Liver (tissue), 9 donors: ENCODE results near the gene STK40. TPM values are rescaled to one million over a fixed set of nuclear protein-coding genes. Genes with fewer than 3 reads are reported as not detected.

ENCODE experiments used
- DNase-seq: peaks from one replicate; pipeline ENCODE4 v3.0.0-alpha.2; 2017; ENCODE audit warnings: low spot score
- H3K27ac ChIP-seq, 2 donors: one replicate each; pipeline ENCODE4 v1.7.0; 2013; ENCODE audit warnings: inconsistent platforms in 2 of 2, low read length in 2 of 2, control low read depth in 1 of 2, low read depth in 1 of 2, mild to moderate bottlenecking in 1 of 2
- H3K27me3 ChIP-seq, 4 donors: one replicate each; pipeline versions ENCODE4 v1.6.1 to v1.7.0; 2013; ENCODE audit warnings: low read length in 3 of 4, inconsistent platforms in 1 of 4, mild to moderate bottlenecking in 1 of 4, moderate library complexity in 1 of 4; ENCODE audit not compliant: control insufficient read depth in 4 of 4, insufficient read depth in 4 of 4
- H3K36me3 ChIP-seq, 4 donors: one replicate each; pipeline versions ENCODE4 v1.6.1 to v1.7.0; 2013; ENCODE audit warnings: low read length in 3 of 4, mild to moderate bottlenecking in 3 of 4, low read depth in 1 of 4, moderate library complexity in 1 of 4; ENCODE audit not compliant: control insufficient read depth in 4 of 4, insufficient read depth in 3 of 4
- H3K4me1 ChIP-seq, 4 donors: one replicate each; pipeline versions ENCODE4 v1.6.1 to v1.7.0; 2013; ENCODE audit warnings: low read length in 3 of 4, mild to moderate bottlenecking in 3 of 4, moderate library complexity in 1 of 4; ENCODE audit not compliant: control insufficient read depth in 4 of 4, insufficient read depth in 4 of 4
- H3K4me3 ChIP-seq, 3 donors: one replicate each; pipeline versions ENCODE4 v1.6.1 to v1.7.0; 2013; ENCODE audit warnings: low read length in 3 of 3, control low read depth in 1 of 3, low read depth in 1 of 3, mild to moderate bottlenecking in 1 of 3
- H3K9ac ChIP-seq, 2 donors: one replicate each; pipeline ENCODE4 v1.7.0; 2013; ENCODE audit warnings: low read length in 2 of 2, mild to moderate bottlenecking in 2 of 2, moderate library complexity in 2 of 2, control low read depth in 1 of 2, low read depth in 1 of 2
- H3K9me3 ChIP-seq, 4 donors: one replicate each; pipeline versions ENCODE4 v1.6.1 to v1.7.0; 2013; ENCODE audit warnings: low read length in 3 of 4; ENCODE audit not compliant: control insufficient read depth in 4 of 4
- EGR1 ChIP-seq, 2 donors: IDR thresholded peaks; 2 replicates each; pipeline ENCODE4 v1.6.1; 2016 to 2018; ENCODE audit warnings: antibody characterized with exemption in 2 of 2, low read depth in 2 of 2
- FOXA1 ChIP-seq: IDR thresholded peaks from 2 replicates; pipeline ENCODE4 v1.6.1; 2016; ENCODE audit warnings: antibody characterized with exemption
- FOXA2 ChIP-seq: IDR thresholded peaks from 2 replicates; pipeline ENCODE4 v1.6.1; 2016; ENCODE audit warnings: antibody characterized with exemption
- GABPA ChIP-seq, 2 donors: IDR thresholded peaks in 1 of 2; conservative IDR thresholded peaks in 1 of 2; 2 replicates each; pipeline ENCODE4 v1.6.1; 2016; ENCODE audit warnings: antibody characterized with exemption in 2 of 2, mild to moderate bottlenecking in 1 of 2, moderate library complexity in 1 of 2
- HNF4A ChIP-seq, 2 donors: conservative IDR thresholded peaks; 2 replicates each; pipeline ENCODE4 v1.6.1; 2016; ENCODE audit warnings: antibody characterized with exemption in 2 of 2, mild to moderate bottlenecking in 2 of 2
- HNF4G ChIP-seq: IDR thresholded peaks from 2 replicates; pipeline ENCODE4 v1.6.1; 2016; ENCODE audit warnings: antibody characterized with exemption
- JUND ChIP-seq, 2 donors: IDR thresholded peaks; 2 replicates each; pipeline ENCODE4 v1.6.1; 2016; ENCODE audit warnings: antibody characterized with exemption in 2 of 2
- NR2F2 ChIP-seq: IDR thresholded peaks from 2 replicates; pipeline ENCODE4 v1.6.1; 2016; ENCODE audit warnings: antibody characterized with exemption
- RAD21 ChIP-seq, 2 donors: IDR thresholded peaks; 2 replicates each; pipeline ENCODE4 v1.6.1; 2016; ENCODE audit warnings: antibody characterized with exemption in 2 of 2, mild to moderate bottlenecking in 2 of 2
- RXRA ChIP-seq, 2 donors: IDR thresholded peaks; 2 replicates each; pipeline ENCODE4 v1.6.1; 2017 to 2018; ENCODE audit warnings: antibody characterized with exemption in 2 of 2, mild to moderate bottlenecking in 1 of 2
- SP1 ChIP-seq: IDR thresholded peaks from 2 replicates; pipeline ENCODE4 v1.6.1; 2018; ENCODE audit warnings: antibody characterized with exemption, mild to moderate bottlenecking
- TAF1 ChIP-seq: conservative IDR thresholded peaks from 2 replicates; pipeline ENCODE4 v1.6.1; 2016; ENCODE audit warnings: antibody characterized with exemption, mild to moderate bottlenecking
- YY1 ChIP-seq: IDR thresholded peaks from 2 replicates; pipeline ENCODE4 v1.6.1; 2016; ENCODE audit warnings: antibody characterized with exemption, mild to moderate bottlenecking
- WGBS: extraction: QIAGEN DNeasy Blood & Tissue Kit; methylation state at CpG from one replicate; pipeline ENCODE4 v1.1.7; 2013; 5-methylcytosine and 5-hydroxymethylcytosine counted together
- polyA plus RNA-seq, 2 donors: library from polyadenylated mRNA; stranded (reverse) in 1 of 2; unstranded in 1 of 2; fragments of 200-250 nt in 1 of 2; fragments of >200 nt in 1 of 2; fragmentation: Nextera tagmentation in 1 of 2; extraction: Ambion mirVana in 1 of 2; gene quantifications; one replicate each; pipeline versions ENCODE4 v1.2.1 to v1.2.3, GENCODE V29; 2013 to 2015
- total RNA-seq, 2 donors: library from RNA; depleted of rRNA; stranded (reverse); fragments of >200 nt; gene quantifications; one replicate each; pipeline ENCODE4 v1.2.3, GENCODE V29; 2014
- TF ChIP-seq, protein P1 (sequence below): IDR thresholded peaks from 2 replicates; pipeline ENCODE4 v1.6.1; 2016; ENCODE audit warnings: antibody characterized with exemption
- TF ChIP-seq, protein P2 (sequence below): fragments of 150-350 bp; IDR thresholded peaks from 2 replicates; pipeline ENCODE4 v1.5.1; 2017; ENCODE audit warnings: improper control_type of control experiment, low read depth, low read length; ENCODE audit not compliant: missing input control
- TF ChIP-seq, protein P3 (sequence below): IDR thresholded peaks from 2 replicates; pipeline ENCODE4 v1.6.1; 2016; ENCODE audit warnings: antibody characterized with exemption, mild to moderate bottlenecking
- TF ChIP-seq, protein P4 (sequence below): IDR thresholded peaks from 2 replicates; pipeline ENCODE4 v1.6.1; 2016; ENCODE audit warnings: antibody characterized with exemption
- TF ChIP-seq, protein P5 (sequence below): IDR thresholded peaks from 2 replicates; pipeline ENCODE4 v1.6.1; 2016; ENCODE audit warnings: antibody characterized with exemption
- donor health status: healthy.
- donor health status: healthy.
- donor health status: healthy.
- donor health status: healthy.
- donor health status: healthy.

The STK40 gene, protein sequence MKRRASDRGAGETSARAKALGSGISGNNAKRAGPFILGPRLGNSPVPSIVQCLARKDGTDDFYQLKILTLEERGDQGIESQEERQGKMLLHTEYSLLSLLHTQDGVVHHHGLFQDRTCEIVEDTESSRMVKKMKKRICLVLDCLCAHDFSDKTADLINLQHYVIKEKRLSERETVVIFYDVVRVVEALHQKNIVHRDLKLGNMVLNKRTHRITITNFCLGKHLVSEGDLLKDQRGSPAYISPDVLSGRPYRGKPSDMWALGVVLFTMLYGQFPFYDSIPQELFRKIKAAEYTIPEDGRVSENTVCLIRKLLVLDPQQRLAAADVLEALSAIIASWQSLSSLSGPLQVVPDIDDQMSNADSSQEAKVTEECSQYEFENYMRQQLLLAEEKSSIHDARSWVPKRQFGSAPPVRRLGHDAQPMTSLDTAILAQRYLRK
- total RNA-seq (10 to 100 TPM; 21.6 to 22.3 TPM), polyA plus RNA-seq (10 to 100 TPM; 13.0 to 26.8 TPM)

DNA sequence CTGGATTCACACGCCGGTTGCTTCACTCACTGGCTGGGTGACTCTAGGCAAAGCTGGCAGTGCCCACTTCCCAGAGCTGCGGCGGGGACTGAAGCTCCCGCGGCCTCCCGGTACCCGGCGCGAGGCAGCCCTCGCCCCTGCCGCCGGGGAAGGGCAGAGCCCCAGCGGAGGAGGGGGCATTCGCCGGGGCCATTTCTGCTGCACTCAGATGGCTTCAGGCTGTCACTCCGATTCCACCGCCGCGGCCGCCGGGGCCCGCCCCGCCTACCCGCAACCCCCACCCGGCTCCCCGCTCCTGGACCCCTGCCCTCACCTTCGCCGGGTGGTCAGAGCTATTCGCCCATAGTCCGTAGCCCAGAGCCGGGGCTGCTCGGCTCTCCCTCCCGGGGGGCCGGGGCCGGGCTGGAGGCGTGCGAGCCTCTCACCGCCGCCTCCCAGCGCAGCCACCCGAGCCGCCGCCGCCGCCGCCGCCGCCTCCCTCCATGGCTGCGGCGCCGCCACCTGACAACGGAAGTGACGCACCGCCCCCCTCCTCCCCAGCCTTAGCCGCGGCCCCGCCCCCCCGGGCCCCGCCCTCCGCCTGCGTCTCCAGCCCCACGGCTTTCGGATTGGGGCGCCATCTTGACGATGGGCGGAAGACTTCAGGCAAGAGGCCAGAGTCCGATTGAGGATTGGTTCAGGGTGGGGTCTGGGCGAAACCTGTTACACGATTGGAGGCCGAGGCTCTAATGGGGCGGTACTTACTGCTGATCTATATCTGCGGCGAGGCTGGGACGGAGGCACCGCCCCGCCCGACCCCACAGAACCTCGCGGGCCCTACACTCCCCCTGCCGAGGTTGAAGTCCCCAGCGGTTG lies at the start of gene STK40:
Gene STK40 (minus strand): TSS at position 515 of the 855 bp plus-strand sequence. CDS start 24,592 bp downstream, outside the sequence.
- Histone ChIP-seq H3K9me3 (no peaks in the 10 kb centered on the region), H3K4me3 (peak within 1 kb of the TSS; percentile 88 to 95 (median 88)), H3K9ac (peak within 1 kb of the TSS; percentile 94), H3K27ac (peak within 1 kb of the TSS; percentile 91 to 96), H3K27me3 (no peaks in the 10 kb centered on the region), H3K36me3 (peaks cover 0 to under 1% (median 0%) of the 10 kb centered on the region in 4 donors), H3K4me1 (peaks cover 9 to 45% (median 31%) of the 10 kb centered on the region in 4 donors)
- peak; percentile 99 for DNase-seq
- WGBS = under 1% methylated on average over 82 of the region's 82 CpGs
- TF ChIP-seq RAD21 (IDR thresholded peaks at IDR 0.05) (no peak), HNF4G (peak; percentile 81), HNF4A (conservative IDR thresholded peaks at IDR 0.05) (peak; percentile 74 to 85), GABPA (IDR thresholded peaks at IDR 0.05 in 1 of 2, conservative IDR thresholded peaks at IDR 0.05 in 1 of 2) (peak; percentile 37 to 73), FOXA1 (no peak), FOXA2 (no peak), RXRA (IDR thresholded peaks at IDR 0.05) (peak; percentile 60 to 75), EGR1 (IDR thresholded peaks at IDR 0.05; ENCODE audit: low read depth in 2 of 2) (no peak), YY1 (peak; percentile 98), SP1 (peak; percentile 92), TAF1 (no peak), JUND (IDR thresholded peaks at IDR 0.05) (no peak), NR2F2 (no peak)
- TF ChIP-seq, protein P1, sequence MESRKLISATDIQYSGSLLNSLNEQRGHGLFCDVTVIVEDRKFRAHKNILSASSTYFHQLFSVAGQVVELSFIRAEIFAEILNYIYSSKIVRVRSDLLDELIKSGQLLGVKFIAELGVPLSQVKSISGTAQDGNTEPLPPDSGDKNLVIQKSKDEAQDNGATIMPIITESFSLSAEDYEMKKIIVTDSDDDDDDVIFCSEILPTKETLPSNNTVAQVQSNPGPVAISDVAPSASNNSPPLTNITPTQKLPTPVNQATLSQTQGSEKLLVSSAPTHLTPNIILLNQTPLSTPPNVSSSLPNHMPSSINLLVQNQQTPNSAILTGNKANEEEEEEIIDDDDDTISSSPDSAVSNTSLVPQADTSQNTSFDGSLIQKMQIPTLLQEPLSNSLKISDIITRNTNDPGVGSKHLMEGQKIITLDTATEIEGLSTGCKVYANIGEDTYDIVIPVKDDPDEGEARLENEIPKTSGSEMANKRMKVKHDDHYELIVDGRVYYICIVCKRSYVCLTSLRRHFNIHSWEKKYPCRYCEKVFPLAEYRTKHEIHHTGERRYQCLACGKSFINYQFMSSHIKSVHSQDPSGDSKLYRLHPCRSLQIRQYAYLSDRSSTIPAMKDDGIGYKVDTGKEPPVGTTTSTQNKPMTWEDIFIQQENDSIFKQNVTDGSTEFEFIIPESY = no peak
- TF ChIP-seq, protein P2, sequence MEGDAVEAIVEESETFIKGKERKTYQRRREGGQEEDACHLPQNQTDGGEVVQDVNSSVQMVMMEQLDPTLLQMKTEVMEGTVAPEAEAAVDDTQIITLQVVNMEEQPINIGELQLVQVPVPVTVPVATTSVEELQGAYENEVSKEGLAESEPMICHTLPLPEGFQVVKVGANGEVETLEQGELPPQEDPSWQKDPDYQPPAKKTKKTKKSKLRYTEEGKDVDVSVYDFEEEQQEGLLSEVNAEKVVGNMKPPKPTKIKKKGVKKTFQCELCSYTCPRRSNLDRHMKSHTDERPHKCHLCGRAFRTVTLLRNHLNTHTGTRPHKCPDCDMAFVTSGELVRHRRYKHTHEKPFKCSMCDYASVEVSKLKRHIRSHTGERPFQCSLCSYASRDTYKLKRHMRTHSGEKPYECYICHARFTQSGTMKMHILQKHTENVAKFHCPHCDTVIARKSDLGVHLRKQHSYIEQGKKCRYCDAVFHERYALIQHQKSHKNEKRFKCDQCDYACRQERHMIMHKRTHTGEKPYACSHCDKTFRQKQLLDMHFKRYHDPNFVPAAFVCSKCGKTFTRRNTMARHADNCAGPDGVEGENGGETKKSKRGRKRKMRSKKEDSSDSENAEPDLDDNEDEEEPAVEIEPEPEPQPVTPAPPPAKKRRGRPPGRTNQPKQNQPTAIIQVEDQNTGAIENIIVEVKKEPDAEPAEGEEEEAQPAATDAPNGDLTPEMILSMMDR = no peak
- TF ChIP-seq, protein P3, sequence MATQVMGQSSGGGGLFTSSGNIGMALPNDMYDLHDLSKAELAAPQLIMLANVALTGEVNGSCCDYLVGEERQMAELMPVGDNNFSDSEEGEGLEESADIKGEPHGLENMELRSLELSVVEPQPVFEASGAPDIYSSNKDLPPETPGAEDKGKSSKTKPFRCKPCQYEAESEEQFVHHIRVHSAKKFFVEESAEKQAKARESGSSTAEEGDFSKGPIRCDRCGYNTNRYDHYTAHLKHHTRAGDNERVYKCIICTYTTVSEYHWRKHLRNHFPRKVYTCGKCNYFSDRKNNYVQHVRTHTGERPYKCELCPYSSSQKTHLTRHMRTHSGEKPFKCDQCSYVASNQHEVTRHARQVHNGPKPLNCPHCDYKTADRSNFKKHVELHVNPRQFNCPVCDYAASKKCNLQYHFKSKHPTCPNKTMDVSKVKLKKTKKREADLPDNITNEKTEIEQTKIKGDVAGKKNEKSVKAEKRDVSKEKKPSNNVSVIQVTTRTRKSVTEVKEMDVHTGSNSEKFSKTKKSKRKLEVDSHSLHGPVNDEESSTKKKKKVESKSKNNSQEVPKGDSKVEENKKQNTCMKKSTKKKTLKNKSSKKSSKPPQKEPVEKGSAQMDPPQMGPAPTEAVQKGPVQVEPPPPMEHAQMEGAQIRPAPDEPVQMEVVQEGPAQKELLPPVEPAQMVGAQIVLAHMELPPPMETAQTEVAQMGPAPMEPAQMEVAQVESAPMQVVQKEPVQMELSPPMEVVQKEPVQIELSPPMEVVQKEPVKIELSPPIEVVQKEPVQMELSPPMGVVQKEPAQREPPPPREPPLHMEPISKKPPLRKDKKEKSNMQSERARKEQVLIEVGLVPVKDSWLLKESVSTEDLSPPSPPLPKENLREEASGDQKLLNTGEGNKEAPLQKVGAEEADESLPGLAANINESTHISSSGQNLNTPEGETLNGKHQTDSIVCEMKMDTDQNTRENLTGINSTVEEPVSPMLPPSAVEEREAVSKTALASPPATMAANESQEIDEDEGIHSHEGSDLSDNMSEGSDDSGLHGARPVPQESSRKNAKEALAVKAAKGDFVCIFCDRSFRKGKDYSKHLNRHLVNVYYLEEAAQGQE = no peak
- TF ChIP-seq, protein P4, sequence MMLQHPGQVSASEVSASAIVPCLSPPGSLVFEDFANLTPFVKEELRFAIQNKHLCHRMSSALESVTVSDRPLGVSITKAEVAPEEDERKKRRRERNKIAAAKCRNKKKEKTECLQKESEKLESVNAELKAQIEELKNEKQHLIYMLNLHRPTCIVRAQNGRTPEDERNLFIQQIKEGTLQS = no peak
- TF ChIP-seq, protein P5, sequence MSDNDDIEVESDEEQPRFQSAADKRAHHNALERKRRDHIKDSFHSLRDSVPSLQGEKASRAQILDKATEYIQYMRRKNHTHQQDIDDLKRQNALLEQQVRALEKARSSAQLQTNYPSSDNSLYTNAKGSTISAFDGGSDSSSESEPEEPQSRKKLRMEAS = no peak
